ENCODE measurements around the gene GRIN2A. TPM values are rescaled to one million over a fixed set of nuclear protein-coding genes. Genes with fewer than 3 reads are reported as not detected.

Gene GRIN2A
- total RNA-seq, 2 experiments from 2014 or later = not detected

Other genes with a start within 250 kb of the GRIN2A start
- gene ATF7IP2, start 203.6 kb upstream of the GRIN2A start, total RNA-seq = 10 to 100 TPM; 34.7 to 38.1 TPM

Measured in activated CD4-positive, alpha-beta T cell treated with anti-CD3 and anti-CD28 coated beads, Interleukin-2, amount 10 ng/mL, durations not matched to agents 7 days and 5 days (primary cell).